ENCODE data around the gene IL26. TPM values are rescaled to one million over a fixed set of nuclear protein-coding genes. Genes with fewer than 3 reads are reported as not detected.

The IL26 gene
- total RNA-seq, 1 experiment from 2014 or later: not detected

DNA sequence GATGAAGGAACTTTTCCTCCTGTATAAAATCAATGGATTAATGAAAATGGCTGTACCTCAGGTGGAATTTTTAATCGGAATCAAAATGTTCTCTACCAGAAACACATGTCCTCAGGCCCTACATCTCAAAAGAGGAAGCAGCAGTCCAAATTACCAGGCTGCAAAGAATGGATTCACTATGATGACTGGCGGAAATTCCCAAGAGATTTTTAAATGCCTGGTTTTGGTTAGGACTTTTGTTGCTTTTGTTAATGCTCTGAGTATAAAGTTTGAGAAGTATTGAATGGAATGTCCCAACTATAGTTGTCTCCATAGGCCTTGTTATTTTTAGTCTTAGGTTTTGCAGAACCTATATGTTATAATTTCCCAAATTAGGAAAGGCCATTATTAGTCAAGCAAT, 54.9 kb downstream of the IL26 start:
- POLR2A ChIA-PET (ENCODE audit: unreplicated experiment): no interaction called here
- Histone ChIP-seq H3F3A (ENCODE audit: insufficient read depth, low read depth) (no peaks in the 10 kb centered on the region), H3K4me3 (no peak overlapping the region), H3K4me1 (replicated peaks; ENCODE audit: insufficient read depth) (no peaks in the 10 kb centered on the region), H3K27me3 (ENCODE audit: insufficient read depth, low read depth) (no peaks in the 10 kb centered on the region), H4K20me1 (ENCODE audit: insufficient read depth) (no peaks in the 10 kb centered on the region), H3K79me2 (ENCODE audit: low read depth) (no peaks in the 10 kb centered on the region), H3K9me2 (ENCODE audit: insufficient read depth) (0 out of 2 replicates have a peak, but pooled peaks cover 5% of the 10 kb centered on the region), H2AFZ (no peak overlapping the region), H3K27ac (no peak overlapping the region), H3K36me3 (ENCODE audit: low read depth) (no peaks in the 10 kb centered on the region), H3K4me2 (no peak overlapping the region), H3K9me3 (ENCODE audit: insufficient read depth, low read depth) (no peaks in the 10 kb centered on the region)
- no peak for DNase-seq
- no TSS peak for BruUV-seq (replicated peaks)
- TF ChIP-seq EZH2 (IDR thresholded peaks at IDR 0.05; ENCODE audit: low read depth): no peak
- TF ChIP-seq, protein P1, sequence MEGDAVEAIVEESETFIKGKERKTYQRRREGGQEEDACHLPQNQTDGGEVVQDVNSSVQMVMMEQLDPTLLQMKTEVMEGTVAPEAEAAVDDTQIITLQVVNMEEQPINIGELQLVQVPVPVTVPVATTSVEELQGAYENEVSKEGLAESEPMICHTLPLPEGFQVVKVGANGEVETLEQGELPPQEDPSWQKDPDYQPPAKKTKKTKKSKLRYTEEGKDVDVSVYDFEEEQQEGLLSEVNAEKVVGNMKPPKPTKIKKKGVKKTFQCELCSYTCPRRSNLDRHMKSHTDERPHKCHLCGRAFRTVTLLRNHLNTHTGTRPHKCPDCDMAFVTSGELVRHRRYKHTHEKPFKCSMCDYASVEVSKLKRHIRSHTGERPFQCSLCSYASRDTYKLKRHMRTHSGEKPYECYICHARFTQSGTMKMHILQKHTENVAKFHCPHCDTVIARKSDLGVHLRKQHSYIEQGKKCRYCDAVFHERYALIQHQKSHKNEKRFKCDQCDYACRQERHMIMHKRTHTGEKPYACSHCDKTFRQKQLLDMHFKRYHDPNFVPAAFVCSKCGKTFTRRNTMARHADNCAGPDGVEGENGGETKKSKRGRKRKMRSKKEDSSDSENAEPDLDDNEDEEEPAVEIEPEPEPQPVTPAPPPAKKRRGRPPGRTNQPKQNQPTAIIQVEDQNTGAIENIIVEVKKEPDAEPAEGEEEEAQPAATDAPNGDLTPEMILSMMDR (conservative IDR thresholded peaks at IDR 0.05): no peak
- CTCF ChIA-PET: no interaction called here
- intact Hi-C loops (cut with micrococcal nuclease; ENCODE audit: unreplicated experiment): no loop called here

DNA sequence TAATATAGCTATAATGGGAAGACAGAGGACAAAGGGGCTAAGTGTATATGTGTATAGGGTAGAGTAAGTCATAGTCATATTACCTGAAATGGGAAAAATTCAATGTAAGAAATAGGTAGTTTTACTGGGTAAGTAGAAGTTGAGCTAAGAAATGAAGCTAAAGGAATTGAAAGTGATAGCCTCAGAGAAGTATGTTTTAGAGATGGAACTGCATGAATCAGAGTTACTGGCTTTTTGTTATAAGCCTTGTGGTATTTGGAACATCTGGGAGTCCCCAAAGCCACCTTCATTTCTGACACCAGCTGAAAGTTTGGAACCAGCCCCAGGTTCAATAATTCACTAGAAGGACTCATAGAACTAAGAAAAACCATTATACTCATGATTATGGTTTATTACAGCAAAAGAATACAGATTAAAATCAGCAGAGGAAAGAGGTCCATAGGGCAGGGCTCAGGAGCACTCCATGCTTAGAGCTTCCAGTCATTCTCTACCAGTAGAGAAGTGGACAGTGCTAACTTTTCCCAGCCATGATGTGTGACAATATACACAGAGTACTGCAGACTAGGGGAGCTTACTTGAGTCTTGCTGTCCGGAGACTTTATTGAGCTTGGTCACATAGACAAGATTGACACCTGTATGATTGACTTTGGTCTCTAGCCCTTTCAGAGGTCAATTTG, 56.3 kb downstream of the IL26 start:
- no peak overlapping the region for H3K4me3 ChIP-seq
- no peak overlapping the region for H3K27ac ChIP-seq
- no TSS peak for BruUV-seq (replicated peaks)
- intact Hi-C loops (cut with micrococcal nuclease; ENCODE audit: unreplicated experiment): no loop called here
- CTCF ChIA-PET: no interaction called here
- H3K4me1 ChIP-seq (replicated peaks; ENCODE audit: insufficient read depth): no peaks in the 10 kb centered on the region
- no peak overlapping the region for H2AFZ ChIP-seq
- POLR2A ChIA-PET (ENCODE audit: unreplicated experiment): interaction anchor here (0.6 to 0.7 kb wide), 2 partner anchors 70 to 400 kb away, joined by 3 to 5 read pairs; no protein-coding TSS in a partner anchor
- no peaks in the 10 kb centered on the region for H4K20me1 ChIP-seq (ENCODE audit: insufficient read depth)
- no peaks in the 10 kb centered on the region for H3K27me3 ChIP-seq (ENCODE audit: insufficient read depth, low read depth)
- no peak overlapping the region for H3K4me2 ChIP-seq
- 0 out of 2 replicates have a peak, but pooled peaks cover 5% of the 10 kb centered on the region for H3K9me2 ChIP-seq (ENCODE audit: insufficient read depth)
- H3K9me3 ChIP-seq (ENCODE audit: insufficient read depth, low read depth): no peaks in the 10 kb centered on the region
- no peaks in the 10 kb centered on the region for H3F3A ChIP-seq (ENCODE audit: insufficient read depth, low read depth)
- DNase-seq: no peak
- no peaks in the 10 kb centered on the region for H3K36me3 ChIP-seq (ENCODE audit: low read depth)
- no peaks in the 10 kb centered on the region for H3K79me2 ChIP-seq (ENCODE audit: low read depth)
- TF ChIP-seq EZH2 (IDR thresholded peaks at IDR 0.05; ENCODE audit: low read depth): no peak
- TF ChIP-seq, protein P1 (conservative IDR thresholded peaks at IDR 0.05): no peak

DNA sequence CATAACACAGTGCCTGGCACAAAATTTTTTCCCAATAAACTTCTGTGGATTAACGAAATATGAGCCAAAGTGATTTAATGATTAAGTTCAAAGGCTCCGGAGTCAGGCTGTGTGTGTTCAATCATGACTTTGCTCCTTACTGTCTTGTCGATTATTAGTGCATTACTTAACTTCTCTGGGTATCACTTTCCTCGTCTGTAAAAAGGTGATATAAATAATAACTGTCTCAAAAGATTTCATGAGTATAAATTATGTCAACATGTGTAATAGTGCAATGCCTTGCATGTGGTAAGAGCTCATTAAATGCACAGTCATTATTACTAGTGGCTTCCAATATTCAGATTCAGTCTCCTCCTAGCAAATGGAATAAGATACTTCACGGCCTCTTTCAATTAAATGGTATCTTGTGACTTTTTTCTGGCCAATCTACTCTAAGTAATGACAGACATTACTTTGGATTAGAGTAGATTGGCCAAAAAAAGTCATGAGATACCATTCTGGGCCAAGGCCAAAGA, 59.2 kb downstream of the IL26 start:
- H2AFZ ChIP-seq: no peak overlapping the region
- DNase-seq: no peak
- no peak overlapping the region for H3K4me3 ChIP-seq
- H3K36me3 ChIP-seq (ENCODE audit: low read depth): no peaks in the 10 kb centered on the region
- TF ChIP-seq EZH2 (IDR thresholded peaks at IDR 0.05; ENCODE audit: low read depth): no peak
- TF ChIP-seq, protein P1 (conservative IDR thresholded peaks at IDR 0.05): no peak
- BruUV-seq (replicated peaks): no TSS peak
- no peaks in the 10 kb centered on the region for H3K9me3 ChIP-seq (ENCODE audit: insufficient read depth, low read depth)
- 0 out of 2 replicates have a peak, but pooled peaks cover 5% of the 10 kb centered on the region for H3K9me2 ChIP-seq (ENCODE audit: insufficient read depth)
- H3K27me3 ChIP-seq (ENCODE audit: insufficient read depth, low read depth): no peaks in the 10 kb centered on the region
- CTCF ChIA-PET: no interaction called here
- H3F3A ChIP-seq (ENCODE audit: insufficient read depth, low read depth): no peaks in the 10 kb centered on the region
- intact Hi-C loops (cut with micrococcal nuclease; ENCODE audit: unreplicated experiment): no loop called here
- H3K4me2 ChIP-seq: no peak overlapping the region
- no peaks in the 10 kb centered on the region for H3K79me2 ChIP-seq (ENCODE audit: low read depth)
- POLR2A ChIA-PET (ENCODE audit: unreplicated experiment): no interaction called here
- no peaks in the 10 kb centered on the region for H3K4me1 ChIP-seq (replicated peaks; ENCODE audit: insufficient read depth)
- H3K27ac ChIP-seq: no peak overlapping the region
- H4K20me1 ChIP-seq (ENCODE audit: insufficient read depth): no peaks in the 10 kb centered on the region

All from PC-9 (cell line).